ENCODE measurements around the gene ARSG. TPM values are rescaled to one million over a fixed set of nuclear protein-coding genes. Genes with fewer than 3 reads are reported as not detected.
A peak's percentile ranks its signal among the peaks of the same experiment; 100 is the strongest.

ARSG gene
- total and polyA plus RNA-seq, 12 donors = 0.95 to 6.2 (median 3.5) TPM

DNA sequence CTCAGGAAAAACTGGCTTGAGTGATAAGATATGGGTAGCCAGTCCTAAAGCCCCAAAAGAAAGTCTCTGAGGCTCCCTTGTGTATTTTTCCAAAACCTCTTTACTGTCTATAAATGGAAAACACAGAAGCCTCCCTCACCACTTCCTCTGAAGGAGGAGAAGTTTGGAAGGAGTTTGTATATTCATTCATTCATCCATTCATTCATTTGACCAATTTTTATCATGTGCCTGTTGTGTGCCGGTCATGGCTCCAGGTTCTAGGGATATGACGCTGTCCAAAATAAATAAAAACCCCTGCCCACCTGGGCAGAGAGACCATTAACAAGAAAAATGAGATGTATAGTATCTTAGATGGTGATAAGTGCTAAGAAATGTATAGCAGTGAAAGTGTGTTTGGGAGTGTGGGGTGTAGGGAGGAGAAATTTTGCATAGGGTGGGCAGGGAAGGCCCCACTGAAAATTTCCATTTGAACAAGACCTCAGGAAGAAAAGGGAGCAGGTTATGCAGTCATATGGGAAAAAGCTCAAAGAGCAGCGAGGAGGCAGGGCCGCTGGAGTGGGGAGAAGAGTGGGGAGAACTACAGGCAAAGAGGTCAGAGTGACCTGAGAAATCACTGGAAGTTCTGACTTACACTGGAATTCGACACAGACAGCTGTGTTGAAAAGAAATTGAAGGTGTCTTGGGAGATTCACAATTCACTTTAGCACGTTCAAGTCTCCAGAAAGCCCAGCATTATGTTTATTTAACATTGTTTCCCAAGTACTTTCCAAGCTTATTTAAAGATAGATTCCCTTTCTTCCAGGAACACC lies 172.1 kb downstream of the ARSG start:
- DNase-seq (no peak), ATAC-seq (no peak)
- Histone ChIP-seq H3K4me1 (peaks cover 5 to 58% (median 27%) of the 10 kb centered on the region in 9 donors), H3K4me3 (peak overlapping the region in 1 of 10 donors; percentile 3), H3K9me3 (no peaks in the 10 kb centered on the region), H3K27me3 (no peaks in the 10 kb centered on the region), H3K36me3 (no peaks in the 10 kb centered on the region), H3K27ac (peak overlapping the region in 6 of 10 donors; percentile 17 to 99 (median 87))
- intact Hi-C loops (cut with DNase I) = loop anchor here in 9 of 10 donors (2.0 to 10.0 kb wide), 12 partner anchors 131 to 499 kb away; no protein-coding TSS in a partner anchor
- 51 to 53% methylated on average over 6 of the region's 6 CpGs for WGBS, 2 donors
- TF ChIP-seq, protein P1, sequence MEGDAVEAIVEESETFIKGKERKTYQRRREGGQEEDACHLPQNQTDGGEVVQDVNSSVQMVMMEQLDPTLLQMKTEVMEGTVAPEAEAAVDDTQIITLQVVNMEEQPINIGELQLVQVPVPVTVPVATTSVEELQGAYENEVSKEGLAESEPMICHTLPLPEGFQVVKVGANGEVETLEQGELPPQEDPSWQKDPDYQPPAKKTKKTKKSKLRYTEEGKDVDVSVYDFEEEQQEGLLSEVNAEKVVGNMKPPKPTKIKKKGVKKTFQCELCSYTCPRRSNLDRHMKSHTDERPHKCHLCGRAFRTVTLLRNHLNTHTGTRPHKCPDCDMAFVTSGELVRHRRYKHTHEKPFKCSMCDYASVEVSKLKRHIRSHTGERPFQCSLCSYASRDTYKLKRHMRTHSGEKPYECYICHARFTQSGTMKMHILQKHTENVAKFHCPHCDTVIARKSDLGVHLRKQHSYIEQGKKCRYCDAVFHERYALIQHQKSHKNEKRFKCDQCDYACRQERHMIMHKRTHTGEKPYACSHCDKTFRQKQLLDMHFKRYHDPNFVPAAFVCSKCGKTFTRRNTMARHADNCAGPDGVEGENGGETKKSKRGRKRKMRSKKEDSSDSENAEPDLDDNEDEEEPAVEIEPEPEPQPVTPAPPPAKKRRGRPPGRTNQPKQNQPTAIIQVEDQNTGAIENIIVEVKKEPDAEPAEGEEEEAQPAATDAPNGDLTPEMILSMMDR (IDR thresholded peaks at IDR 0.05) = peak in 4 of 9 donors; percentile 0 to 25 (median 2)

DNA sequence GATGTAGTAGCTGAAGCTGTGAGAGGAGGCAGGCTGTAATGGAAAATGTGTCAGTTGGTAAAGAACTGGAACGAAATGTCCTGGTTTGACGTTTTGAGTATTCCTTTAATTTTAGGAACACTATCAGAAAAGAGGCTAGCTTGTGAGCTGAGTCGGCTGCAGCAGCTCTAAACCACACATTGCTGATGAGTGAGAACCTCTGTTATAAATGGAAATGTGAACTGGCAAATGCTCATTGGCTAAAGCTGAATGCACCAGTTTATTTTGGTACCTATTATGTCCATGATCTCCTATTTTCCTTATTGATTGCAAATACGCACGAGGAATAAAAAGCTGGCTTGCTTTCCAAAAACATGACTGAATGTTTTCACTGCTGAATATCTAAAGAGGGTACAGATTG lies 177.0 kb downstream of the ARSG start:
- H3K27ac ChIP-seq = peak overlapping the region; percentile 33 to 94 (median 84)
- H3K27me3 ChIP-seq = no peaks in the 10 kb centered on the region
- TF ChIP-seq, protein P1 (IDR thresholded peaks at IDR 0.05) = no peak
- 22 to 23% methylated on average over 5 of the region's 5 CpGs for WGBS, 2 donors
- H3K9me3 ChIP-seq = peaks cover 0 to 9% (median 0%) of the 10 kb centered on the region in 11 donors
- intact Hi-C loops (cut with DNase I) = loop anchor here (1.0 to 10.0 kb wide), 12 partner anchors 44 to 504 kb away; partner anchors contain the start of gene PRKAR1A (in 5 of the 10)
- DNase-seq = peak in 1 of 2 donors; percentile 51
- H3K4me1 ChIP-seq = peaks cover 0 to 34% (median 8%) of the 10 kb centered on the region in 9 donors
- peak; percentile 68 to 92 (median 86) for ATAC-seq
- H3K36me3 ChIP-seq = no peaks in the 10 kb centered on the region
- no peak overlapping the region for H3K4me3 ChIP-seq

DNA sequence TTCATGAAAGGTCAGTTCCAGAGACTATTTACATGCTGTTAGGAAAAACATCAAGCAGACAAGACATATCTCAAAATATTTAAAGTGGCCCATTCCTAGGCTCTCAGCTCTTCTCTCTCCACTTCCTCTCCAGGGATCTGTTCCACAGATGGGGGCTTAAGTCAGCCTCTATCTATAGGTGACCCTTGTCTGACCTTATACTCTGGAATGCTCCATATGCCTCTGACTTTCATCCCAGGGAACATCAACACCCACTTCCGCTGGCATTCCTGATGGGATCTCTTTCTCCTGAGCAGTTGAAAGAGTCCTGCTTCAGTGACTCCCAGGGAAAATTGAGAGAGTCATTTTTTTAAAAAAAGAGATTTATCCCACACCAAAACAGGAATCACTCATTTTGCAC lies 177.5 kb downstream of the ARSG start:
- intact Hi-C loops (cut with DNase I) = loop anchor here (1.0 to 10.0 kb wide), 12 partner anchors 44 to 504 kb away; partner anchors contain the start of gene PRKAR1A (in 5 of the 10)
- peaks cover 0 to 35% (median 10%) of the 10 kb centered on the region in 9 donors for H3K4me1 ChIP-seq
- H3K27ac ChIP-seq = peak overlapping the region; percentile 33 to 94 (median 84)
- H3K9me3 ChIP-seq = peaks cover 0 to 9% (median 0%) of the 10 kb centered on the region in 11 donors
- no peaks in the 10 kb centered on the region for H3K27me3 ChIP-seq
- WGBS, 2 donors = 29 to 53% methylated on average over 1 of the region's 1 CpG
- H3K4me3 ChIP-seq = no peak overlapping the region
- ATAC-seq (peak in 7 of 8 donors; percentile 22 to 76 (median 52)), DNase-seq (no peak)
- TF ChIP-seq, protein P1 (IDR thresholded peaks at IDR 0.05) = no peak
- no peaks in the 10 kb centered on the region for H3K36me3 ChIP-seq

Small RNA genes lying within 50 kb of the gene (microRNA-seq; reads per million reads assigned to microRNA genes)
- 0 reads per million in 2 donors for gene MIR635

Other genes with a start within 250 kb of the ARSG start
- 100 to 1,000 TPM in 8 of 10 donors, 10 to 100 TPM in 2; 70.7 to 140 (median 111) TPM for gene AMZ2, start 43.5 kb upstream of the ARSG start, total RNA-seq
- 10 to 100 TPM; 41.6 to 77.4 TPM for gene AMZ2, start 43.5 kb upstream of the ARSG start, polyA plus RNA-seq
- 1 to 10 TPM in 2 of 10 donors, under 1 TPM in 7, not detected in 1; 0.16 to 1.9 (median 0.59) TPM for gene SLC16A6, start 368 bp upstream of the ARSG start, total RNA-seq
- gene SLC16A6, start 368 bp upstream of the ARSG start, polyA plus RNA-seq = under 1 TPM; 0.14 to 0.80 TPM
- gene WIPI1, start 166.0 kb downstream of the ARSG start, total RNA-seq = 100 to 1,000 TPM in 7 of 10 donors, 10 to 100 TPM in 3; 58.6 to 201 (median 122) TPM
- 10 to 100 TPM; 46.6 to 90.4 TPM for gene WIPI1, start 166.0 kb downstream of the ARSG start, polyA plus RNA-seq
- gene PRKAR1A, start 220.9 kb downstream of the ARSG start, total RNA-seq = 1,000 to 10,000 TPM in 5 of 10 donors, 100 to 1,000 TPM in 5; 609 to 1,378 (median 974) TPM
- gene PRKAR1A, start 220.9 kb downstream of the ARSG start, polyA plus RNA-seq = 100 to 1,000 TPM; 170 to 489 TPM